Skeletal muscle satellite cell (primary cell): ENCODE data around the gene PLEKHF1.
"Not testable (repeated sequence)": the region's sequence is repeated elsewhere in the genome, so short reads cannot be mapped to it uniquely, and the experiment has no call there.

Source experiments
- H3K27me3 ChIP-seq: 2 replicates; pipeline ENCODE4 v1.7.0; 2013; ENCODE audit warnings: low read length; ENCODE audit not compliant: control insufficient read depth, insufficient read depth
- H3K36me3 ChIP-seq: 2 replicates; pipeline ENCODE4 v1.7.0; 2013; ENCODE audit warnings: mild to moderate bottlenecking, control low read depth, low read length; ENCODE audit not compliant: insufficient read depth
- H3K4me1 ChIP-seq: 2 replicates; pipeline ENCODE4 v1.7.0; 2013; ENCODE audit warnings: low read length; ENCODE audit not compliant: control insufficient read depth, insufficient read depth
- H3K4me2 ChIP-seq: 2 replicates; pipeline ENCODE4 v1.7.0; 2013; ENCODE audit warnings: mild to moderate bottlenecking, low read length
- H3K4me3 ChIP-seq: 2 replicates; pipeline ENCODE4 v1.7.0; 2013; ENCODE audit warnings: low read length
- H3K9ac ChIP-seq: 2 replicates; pipeline ENCODE4 v1.7.0; 2013; ENCODE audit warnings: mild to moderate bottlenecking, low read depth, low read length, moderate library complexity
- H3K9me3 ChIP-seq: replicated peaks from 2 replicates; pipeline ENCODE4 v1.7.0; 2013; ENCODE audit warnings: mild to moderate bottlenecking, control low read depth, low read length

The PLEKHF1 gene

DNA sequence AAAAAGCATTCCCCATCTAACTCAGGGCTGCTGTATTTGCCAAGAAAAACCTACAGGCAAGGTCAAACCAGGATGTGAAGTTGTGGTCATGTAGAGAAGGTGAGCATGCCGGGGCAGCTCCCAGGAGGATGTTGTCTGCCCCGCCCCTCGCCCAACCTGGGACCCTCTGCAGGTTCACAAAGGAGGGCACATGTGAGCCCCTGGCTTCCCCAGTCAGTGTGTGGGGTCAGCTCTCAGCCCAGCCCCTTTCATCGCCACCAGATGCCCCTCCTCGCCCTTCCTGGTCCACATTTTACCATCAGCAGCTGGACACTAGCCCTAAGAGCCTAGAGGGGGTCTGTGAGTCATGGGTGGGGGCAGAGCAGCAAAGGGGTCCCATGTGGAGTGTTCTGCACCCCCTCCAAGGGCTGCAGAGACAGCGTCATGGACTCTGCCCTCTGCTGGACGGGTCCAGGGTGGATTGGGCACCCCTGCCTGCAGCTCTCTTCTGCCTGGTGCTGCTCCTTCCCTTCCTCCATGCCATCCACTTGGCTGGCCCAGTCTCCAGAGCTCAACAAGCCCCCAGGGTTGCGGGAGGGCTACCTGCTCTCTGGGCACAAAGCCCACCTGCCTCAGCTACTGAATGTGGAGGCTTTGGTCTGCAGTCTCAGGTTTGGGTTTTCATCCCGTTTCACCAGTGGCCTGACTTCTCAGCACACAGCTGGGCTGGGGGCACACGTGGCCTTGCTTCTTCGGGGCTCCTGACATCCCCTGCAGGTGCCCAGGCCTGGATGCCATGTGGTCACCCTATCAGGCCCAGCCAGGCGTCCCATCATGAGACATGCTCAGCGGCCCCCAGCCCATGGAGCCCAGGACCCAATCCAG is 3.7 kb downstream of the PLEKHF1 start:
- H3K4me2 ChIP-seq, result no peak overlapping the region
- H3K36me3 ChIP-seq, result peaks cover 6% of the 10 kb centered on the region
- no peak overlapping the region for H3K4me3 ChIP-seq

GRCh38 chr19:29670255-29670654 is 5.0 kb downstream of the PLEKHF1 start:
- Histone ChIP-seq H3K4me1 (peaks cover 36% of the 10 kb centered on the region), H3K9ac (no peak overlapping the region), H3K36me3 (peaks cover 19% of the 10 kb centered on the region), H3K27me3 (no peaks in the 10 kb centered on the region), H3K4me3 (no peak overlapping the region), H3K4me2 (no peak overlapping the region), H3K9me3 (no peaks in the 10 kb centered on the region)

More for the DNA sequence above, 3.7 kb downstream of the PLEKHF1 start:
- H3K9me3 ChIP-seq, result no peaks in the 10 kb centered on the region
- H3K9ac ChIP-seq, result no peak overlapping the region
- H3K4me1 ChIP-seq, result peaks cover 47% of the 10 kb centered on the region
- H3K27me3 ChIP-seq, result no peaks in the 10 kb centered on the region

- not testable (repeated sequence) for H3K9me3 ChIP-seq, H3K27me3 ChIP-seq, H3K9ac ChIP-seq, H3K4me2 ChIP-seq, H3K4me3 ChIP-seq
- Histone ChIP-seq H3K36me3 (peaks cover 26% of the 10 kb centered on the region), H3K4me1 (peaks cover 34% of the 10 kb centered on the region)
These were observed 5.7 kb downstream of the PLEKHF1 start for GRCh38 chr19:29671026-29671392.

DNA sequence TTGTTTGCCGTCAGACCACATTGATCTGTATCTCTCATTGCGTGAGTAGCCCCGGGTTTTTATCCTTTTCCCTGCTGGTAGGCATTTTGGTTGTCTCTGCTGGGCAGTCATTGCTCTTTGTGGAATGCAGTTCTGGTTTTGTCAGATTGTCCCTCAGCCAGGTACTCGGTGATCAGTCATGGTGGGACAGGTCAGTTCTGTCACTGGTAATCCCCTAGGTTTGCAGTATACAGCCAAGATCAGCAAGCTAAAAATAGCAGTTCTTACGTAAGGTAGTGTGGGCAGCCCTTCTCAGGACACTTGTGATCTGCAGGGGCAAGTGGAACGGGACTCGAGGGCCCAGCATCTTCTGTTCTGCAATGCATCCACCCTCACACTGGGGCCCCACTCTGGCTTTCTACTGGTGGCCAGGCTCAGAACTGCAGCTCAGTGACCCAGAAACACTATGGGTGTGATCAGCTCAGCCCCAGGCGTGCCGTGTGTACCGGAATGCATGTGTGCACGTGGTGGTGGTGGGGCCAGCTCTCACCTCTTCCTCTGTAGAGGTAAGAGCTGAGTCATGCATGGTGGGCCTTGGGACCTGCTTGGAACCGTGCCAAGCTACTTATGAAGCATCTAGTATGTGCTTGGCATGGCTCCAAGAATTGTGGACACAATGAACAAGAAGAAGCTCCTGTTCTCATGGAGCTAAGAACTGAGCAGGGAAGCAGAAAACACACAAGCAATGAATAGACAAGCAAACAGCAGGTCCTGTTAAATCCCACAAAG is 6.3 kb downstream of the PLEKHF1 start:
- no peak overlapping the region for H3K4me3 ChIP-seq
- H3K4me2 ChIP-seq, result no peak overlapping the region
- H3K36me3 ChIP-seq, result peaks cover 27% of the 10 kb centered on the region
- H3K27me3 ChIP-seq, result no peaks in the 10 kb centered on the region
- H3K4me1 ChIP-seq, result peaks cover 31% of the 10 kb centered on the region
- H3K9me3 ChIP-seq, result no peaks in the 10 kb centered on the region
- no peak overlapping the region for H3K9ac ChIP-seq

DNA sequence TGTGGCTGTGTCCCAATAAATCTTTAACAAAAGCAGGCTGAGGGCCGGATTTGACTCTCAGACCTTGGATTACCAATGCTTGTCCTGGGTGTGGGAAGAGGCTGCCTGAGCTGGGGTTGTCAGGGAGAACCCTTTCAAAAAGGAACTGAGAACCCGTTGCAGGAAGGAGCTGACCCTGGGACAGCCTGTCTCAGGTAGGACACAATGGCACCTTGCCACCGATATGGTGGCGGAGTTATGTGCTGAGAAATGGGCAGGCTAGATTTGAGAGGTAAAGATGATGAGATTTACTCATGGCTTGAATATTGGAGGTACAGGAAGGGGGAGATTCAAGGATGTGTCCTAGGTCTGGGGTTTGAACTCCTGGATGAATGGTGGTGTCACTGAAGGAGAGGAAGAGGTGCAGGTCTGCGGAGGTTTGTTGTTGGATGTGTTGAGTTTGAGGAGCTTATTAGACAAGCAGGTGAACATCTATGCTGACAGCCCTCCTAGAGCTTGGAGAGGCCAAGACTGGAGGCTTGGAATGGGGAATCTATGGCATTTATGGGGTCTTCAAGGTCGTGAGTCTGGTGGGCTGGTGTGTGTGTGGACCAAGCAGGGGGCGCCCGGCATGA is 7.2 kb downstream of the PLEKHF1 start:
- Histone ChIP-seq H3K4me2 (no peak overlapping the region), H3K4me1 (peaks cover 24% of the 10 kb centered on the region), H3K36me3 (peaks cover 27% of the 10 kb centered on the region), H3K27me3 (no peaks in the 10 kb centered on the region), H3K9ac (no peak overlapping the region), H3K9me3 (no peaks in the 10 kb centered on the region), H3K4me3 (no peak overlapping the region)

DNA sequence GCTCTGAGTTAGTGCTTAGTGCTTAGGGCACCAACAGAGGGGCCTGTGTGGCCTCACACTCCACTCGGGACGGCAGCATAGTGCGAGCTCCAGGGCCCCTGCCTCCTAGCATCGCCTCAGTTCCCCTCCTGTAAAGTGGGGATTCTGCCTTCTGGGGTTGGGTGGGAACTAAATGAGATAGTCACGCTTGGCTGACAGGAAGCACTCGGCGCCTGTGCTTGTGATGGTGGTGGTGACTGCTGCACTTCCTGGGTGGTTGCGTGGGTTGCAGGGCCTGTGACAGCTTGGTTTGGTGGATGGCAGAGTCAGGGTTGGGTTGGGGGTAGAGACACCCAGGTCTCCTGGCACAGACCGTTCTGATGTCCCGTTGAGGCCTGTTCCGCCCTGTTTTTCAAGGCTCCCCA is 7.7 kb downstream of the PLEKHF1 start:
- Histone ChIP-seq H3K36me3 (peaks cover 27% of the 10 kb centered on the region), H3K4me1 (peaks cover 20% of the 10 kb centered on the region), H3K9me3 (no peaks in the 10 kb centered on the region), H3K27me3 (no peaks in the 10 kb centered on the region), H3K9ac (no peak overlapping the region), H3K4me3 (no peak overlapping the region), H3K4me2 (no peak overlapping the region)

GRCh38 chr19:29673451-29674371 is 8.4 kb downstream of the PLEKHF1 start:
- Histone ChIP-seq H3K27me3 (no peaks in the 10 kb centered on the region), H3K4me3 (no peak overlapping the region), H3K9ac (no peak overlapping the region), H3K4me2 (no peak overlapping the region), H3K4me1 (peaks cover 20% of the 10 kb centered on the region), H3K9me3 (no peaks in the 10 kb centered on the region), H3K36me3 (peaks cover 27% of the 10 kb centered on the region)

DNA sequence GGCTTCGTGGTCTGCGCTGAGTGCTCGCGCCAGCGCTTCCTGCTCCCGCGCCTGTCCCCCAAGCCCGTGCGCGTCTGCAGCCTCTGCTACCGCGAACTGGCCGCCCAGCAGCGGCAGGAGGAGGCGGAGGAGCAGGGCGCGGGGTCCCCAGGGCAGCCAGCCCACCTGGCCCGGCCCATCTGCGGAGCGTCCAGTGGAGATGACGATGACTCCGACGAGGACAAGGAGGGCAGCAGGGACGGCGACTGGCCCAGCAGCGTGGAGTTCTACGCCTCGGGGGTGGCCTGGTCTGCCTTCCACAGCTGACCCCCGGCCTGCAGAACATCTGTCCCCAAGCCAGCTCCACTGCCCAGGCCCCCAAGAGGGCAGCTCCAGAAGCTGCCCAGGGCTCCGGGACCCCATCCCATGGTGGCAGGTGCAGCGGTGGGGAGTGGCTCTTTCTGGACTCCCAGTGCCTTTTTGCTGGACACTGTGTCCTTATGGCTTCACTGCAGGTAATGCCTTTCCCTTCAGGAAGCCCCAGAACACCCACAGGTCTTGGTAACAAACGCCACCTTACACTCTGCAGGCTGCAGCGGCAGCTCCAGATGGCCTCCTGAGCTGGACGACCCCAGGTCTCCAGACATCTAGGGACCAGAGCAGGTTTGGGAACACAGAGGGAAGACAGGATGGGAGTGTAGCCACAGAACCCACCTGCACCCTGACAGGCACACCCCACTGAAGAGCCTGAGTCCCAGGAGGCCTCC is 9.3 kb downstream of the PLEKHF1 start:
- peaks cover 24% of the 10 kb centered on the region for H3K36me3 ChIP-seq
- no peak overlapping the region for H3K4me3 ChIP-seq
- no peak overlapping the region for H3K4me2 ChIP-seq
- no peaks in the 10 kb centered on the region for H3K9me3 ChIP-seq
- no peaks in the 10 kb centered on the region for H3K27me3 ChIP-seq
- H3K9ac ChIP-seq, result no peak overlapping the region
- peaks cover 17% of the 10 kb centered on the region for H3K4me1 ChIP-seq

GRCh38 chr19:29675120-29675649 is 9.9 kb downstream of the PLEKHF1 start:
- Histone ChIP-seq H3K9me3 (no peaks in the 10 kb centered on the region), H3K4me1 (peaks cover 18% of the 10 kb centered on the region), H3K4me2 (no peak overlapping the region), H3K4me3 (no peak overlapping the region), H3K36me3 (peaks cover 24% of the 10 kb centered on the region), H3K9ac (no peak overlapping the region), H3K27me3 (no peaks in the 10 kb centered on the region)

GRCh38 chr19:29675650-29676186 is 10.5 kb downstream of the PLEKHF1 start:
- Histone ChIP-seq H3K9ac (no peak overlapping the region), H3K9me3 (no peaks in the 10 kb centered on the region), H3K4me2 (no peak overlapping the region), H3K27me3 (no peaks in the 10 kb centered on the region), H3K4me3 (no peak overlapping the region), H3K36me3 (peaks cover 24% of the 10 kb centered on the region), H3K4me1 (peaks cover 23% of the 10 kb centered on the region)
